H9 (cell line): Measurements from ENCODE around the gene POLR2L. TPM values are rescaled to one million over a fixed set of nuclear protein-coding genes. Genes with fewer than 3 reads are reported as not detected.

ENCODE experiments used
- DNase-seq: peaks from one replicate; pipeline ENCODE4 v3.0.0-alpha.2; 2017
- H2AFZ ChIP-seq: one replicate; pipeline ENCODE4 v1.6.1; 2013; ENCODE audit warnings: mild to moderate bottlenecking, low read length, control low read depth, moderate library complexity
- H2AK5ac ChIP-seq: 2 replicates; pipeline ENCODE4 v1.6.1; 2013; ENCODE audit warnings: low read length, control low read depth, mixed read lengths; ENCODE audit not compliant: insufficient read length
- H2BK120ac ChIP-seq: one replicate; pipeline ENCODE4 v1.6.1; 2013; ENCODE audit warnings: low read depth, mild to moderate bottlenecking, low read length, control low read depth, inconsistent platforms; ENCODE audit not compliant: poor library complexity, severe bottlenecking
- H2BK12ac ChIP-seq: 2 replicates; pipeline ENCODE4 v1.6.1; 2013; ENCODE audit warnings: low read length, control low read depth, mixed read lengths, low read depth; ENCODE audit not compliant: insufficient read length
- H2BK15ac ChIP-seq: 2 replicates; pipeline ENCODE4 v1.6.1; 2013; ENCODE audit warnings: low read depth, low read length, control low read depth
- H2BK20ac ChIP-seq: one replicate; pipeline ENCODE4 v1.6.1; 2013; ENCODE audit warnings: low read depth, mild to moderate bottlenecking, low read length, control low read depth, inconsistent platforms; ENCODE audit not compliant: poor library complexity, severe bottlenecking
- H2BK5ac ChIP-seq: 2 replicates; pipeline ENCODE4 v1.6.1; 2013; ENCODE audit warnings: low read length, control low read depth, mixed read lengths; ENCODE audit not compliant: insufficient read length
- H3K14ac ChIP-seq: 2 replicates; pipeline ENCODE4 v1.6.1; 2013; ENCODE audit warnings: low read length, control low read depth; ENCODE audit not compliant: insufficient read depth
- H3K18ac ChIP-seq: 2 replicates; pipeline ENCODE4 v1.6.1; 2013; ENCODE audit warnings: low read depth, mild to moderate bottlenecking, mixed read lengths, low read length, control low read depth; ENCODE audit not compliant: insufficient read length
- H3K23ac ChIP-seq: 2 replicates; pipeline ENCODE4 v1.6.1; 2013; ENCODE audit warnings: low read length, control low read depth, mixed read lengths, low read depth; ENCODE audit not compliant: insufficient read length
- H3K23me2 ChIP-seq: 2 replicates; pipeline ENCODE4 v1.6.1; 2013; ENCODE audit warnings: low read depth, mild to moderate bottlenecking, mixed read lengths, low read length, control low read depth; ENCODE audit not compliant: insufficient read length, poor library complexity, severe bottlenecking
- H3K27ac ChIP-seq: 2 replicates; pipeline ENCODE4 v1.5.1; 2013; ENCODE audit warnings: low read length, control low read depth, mixed read lengths, low read depth; ENCODE audit not compliant: insufficient read length
- H3K27me3 ChIP-seq: 2 replicates; pipeline ENCODE4 v1.6.1; 2013; ENCODE audit warnings: low read length, control low read depth, inconsistent platforms; ENCODE audit not compliant: insufficient read depth
- H3K4ac ChIP-seq: 2 replicates; pipeline ENCODE4 v1.6.1; 2013; ENCODE audit warnings: low read depth, mild to moderate bottlenecking, control low read depth, inconsistent platforms, low read length, moderate library complexity
- H3K4me1 ChIP-seq: 2 replicates; pipeline ENCODE4 v1.6.1; 2013; ENCODE audit warnings: low read length, control low read depth, inconsistent platforms; ENCODE audit not compliant: insufficient read depth
- H3K4me2 ChIP-seq: 2 replicates; pipeline ENCODE4 v1.6.1; 2013; ENCODE audit warnings: low read length, control low read depth, mixed read lengths; ENCODE audit not compliant: insufficient read length, insufficient read depth
- H3K56ac ChIP-seq: 2 replicates; pipeline ENCODE4 v1.6.1; 2013; ENCODE audit warnings: low read depth, mild to moderate bottlenecking, mixed read lengths, low read length, control low read depth; ENCODE audit not compliant: insufficient read length
- H3K79me1 ChIP-seq: 2 replicates; pipeline ENCODE4 v1.6.1; 2013; ENCODE audit warnings: low read depth, mild to moderate bottlenecking, moderate library complexity, low read length, control low read depth, inconsistent platforms; ENCODE audit not compliant: insufficient read depth, poor library complexity, severe bottlenecking
- H3K79me2 ChIP-seq: 2 replicates; pipeline ENCODE4 v1.6.1; 2013; ENCODE audit warnings: low read length, control low read depth, inconsistent platforms; ENCODE audit not compliant: insufficient read depth
- H3K9ac ChIP-seq: 2 replicates; pipeline ENCODE4 v1.6.1; 2013; ENCODE audit warnings: low read length, control low read depth, mixed read lengths; ENCODE audit not compliant: insufficient read length; ENCODE audit errors: extremely low read depth
- H3K9me3 ChIP-seq: one replicate; pipeline ENCODE4 v1.6.1; 2013; ENCODE audit warnings: low read depth, low read length, inconsistent platforms; ENCODE audit not compliant: control insufficient read depth
- H3T11ph ChIP-seq: one replicate; pipeline ENCODE4 v1.6.1; 2013; ENCODE audit warnings: mild to moderate bottlenecking, low read length, control low read depth, inconsistent platforms
- H4K20me1 ChIP-seq: one replicate; pipeline ENCODE4 v1.6.1; 2013; ENCODE audit not compliant: control insufficient read depth, insufficient read length, insufficient read depth
- H4K5ac ChIP-seq: 2 replicates; pipeline ENCODE4 v1.6.1; 2013; ENCODE audit warnings: low read depth, mild to moderate bottlenecking, mixed read lengths, low read length, control low read depth; ENCODE audit not compliant: insufficient read length
- H4K8ac ChIP-seq: replicated peaks from 2 replicates; pipeline ENCODE4 v1.6.1; 2013; ENCODE audit warnings: low read length, control low read depth, mixed read lengths, low read depth; ENCODE audit not compliant: insufficient read length
- H4K91ac ChIP-seq: 2 replicates; pipeline ENCODE4 v1.6.1; 2013; ENCODE audit warnings: low read depth, mild to moderate bottlenecking, moderate library complexity, mixed read lengths, low read length, control low read depth; ENCODE audit not compliant: insufficient read length
- H3K27ac Mint-ChIP-seq, 3 experiments: 2 replicates in 2 of 3; 3 replicates in 1 of 3; pipeline ENCODE4 v1.8.0; 2020 to 2021; ENCODE audit warnings: mixed read lengths in 3 of 3, mild to moderate bottlenecking in 1 of 3, moderate library complexity in 1 of 3
- H3K27me3 Mint-ChIP-seq: 2 replicates; pipeline ENCODE4 v1.8.0; 2021; ENCODE audit warnings: low read depth, mild to moderate bottlenecking, moderate library complexity, mixed read lengths
- H3K36me3 Mint-ChIP-seq, 3 experiments: 2 replicates in 2 of 3; 3 replicates in 1 of 3; pipeline ENCODE4 v1.8.0; 2020 to 2021; ENCODE audit warnings: low read depth in 3 of 3, mixed read lengths in 3 of 3; ENCODE audit not compliant: insufficient read depth in 1 of 3
- H3K4me1 Mint-ChIP-seq, 2 experiments: 2 replicates each; pipeline ENCODE4 v1.8.0; 2020; ENCODE audit warnings: mixed read lengths in 2 of 2
- H3K4me3 Mint-ChIP-seq, 2 experiments: 2 replicates in 1 of 2; 3 replicates in 1 of 2; pipeline ENCODE4 v1.8.0; 2020 to 2021; ENCODE audit warnings: mild to moderate bottlenecking in 2 of 2, mixed read lengths in 2 of 2, moderate library complexity in 1 of 2
- H3K9me3 Mint-ChIP-seq, 2 experiments: 2 replicates in 1 of 2; 3 replicates in 1 of 2; pipeline ENCODE4 v1.8.0; 2020; ENCODE audit warnings: mild to moderate bottlenecking in 2 of 2, mixed read lengths in 2 of 2, moderate library complexity in 1 of 2
- CTCF ChIP-seq: fragments of 200-600 bp; sonication (generic); conservative IDR thresholded peaks from 3 replicates; pipeline ENCODE4 v1.8.0; 2021; ENCODE audit warnings: antibody characterized with exemption, mild to moderate bottlenecking
- WGBS: extraction: QIAGEN DNeasy Blood & Tissue Kit; methylation state at CpG from one replicate; pipeline ENCODE4 v1.1.7; 2013; ENCODE audit warnings: missing lambda C conversion rate, low lambda C conversion rate, mixed read lengths; ENCODE audit not compliant: insufficient read length; ENCODE audit errors: extremely low coverage; 5-methylcytosine and 5-hydroxymethylcytosine counted together
- total RNA-seq: library from RNA; stranded (reverse); gene quantifications from 2 replicates; pipeline ENCODE4 v1.2.1, GENCODE V29; 2021

The POLR2L gene
- total RNA-seq, 1 experiment from 2014 or later = 135 TPM

- H3K27me3 ChIP-seq = no peaks in the 10 kb centered on the region
- peaks cover 2% of the 10 kb centered on the region for H4K20me1 ChIP-seq
- no peak overlapping the region for H3K56ac ChIP-seq
- no peak overlapping the region for H3K4ac ChIP-seq
- H2BK120ac ChIP-seq = no peak overlapping the region
- H2AFZ ChIP-seq = no peak overlapping the region
- no peak overlapping the region for H3K23ac ChIP-seq
- no peak overlapping the region for H2BK15ac ChIP-seq
- H2AK5ac ChIP-seq = no peak overlapping the region
- Mint-ChIP-seq H3K27ac (no peak overlapping the region), H3K9me3 (no peaks in the 10 kb centered on the region), H3K4me1 (peaks cover 16 to 37% of the 10 kb centered on the region in 2 experiments), H3K27me3 (no peaks in the 10 kb centered on the region), H3K36me3 (peaks cover 0 to 16% (median 3%) of the 10 kb centered on the region in 3 experiments; a peak in 2 of 7 replicates), H3K4me3 (no peak overlapping the region)
- no peak overlapping the region for H4K8ac ChIP-seq
- H2BK12ac ChIP-seq = no peak overlapping the region
- TF ChIP-seq CTCF = no peak
- H3K4me2 ChIP-seq = no peak overlapping the region
- no peak for DNase-seq
- no peak overlapping the region for H4K5ac ChIP-seq
- H2BK20ac ChIP-seq = no peak overlapping the region
- H3K18ac ChIP-seq = no peak overlapping the region
- no peaks in the 10 kb centered on the region; the same call in 1 of the 2 replicates for H3K4me1 ChIP-seq
- H2BK5ac ChIP-seq = no peak overlapping the region
- H3K23me2 ChIP-seq = peaks cover 12% of the 10 kb centered on the region
- no CpG with 5 or more reads among the region's 13 CpGs for WGBS
- H3K9ac ChIP-seq = no peak overlapping the region
- H3T11ph ChIP-seq = no peak overlapping the region
- H3K27ac ChIP-seq = no peak overlapping the region
- no peaks in the 10 kb centered on the region for H3K9me3 ChIP-seq
- no peaks in the 10 kb centered on the region for H3K79me1 ChIP-seq
- no peak overlapping the region for H3K14ac ChIP-seq
- no peak overlapping the region for H4K91ac ChIP-seq
- no peaks in the 10 kb centered on the region for H3K79me2 ChIP-seq
Measured at GRCh38 chr11:792873-793272, 49.5 kb downstream of the POLR2L start.
